Measurements from ENCODE around the gene HSD17B11.

GRCh38 chr4:87299898-87300297, 91.1 kb downstream of the HSD17B11 start:
- TF ChIP-seq MAX (IDR thresholded peaks at IDR 0.05; ENCODE audit: low read depth, low read length) (no peak), CTCF (IDR thresholded peaks at IDR 0.05; ENCODE audit: low read depth, low read length) (no peak), POLR2A (IDR thresholded peaks at IDR 0.05; ENCODE audit: extremely low read depth, insufficient read length) (no peak)
